Small intestine (tissue), 7 donors: Measurements from ENCODE around the gene CEP70. TPM values are rescaled to one million over a fixed set of nuclear protein-coding genes. Genes with fewer than 3 reads are reported as not detected.

Source experiments
- DNase-seq, 2 donors: peaks; one replicate each; pipeline versions ENCODE4 v3.0.0 to v3.0.0-alpha.2; 2013
- FAIRE-seq: peaks from 2 replicates; lab custom pipeline; 2012; peaks lifted over from hg19 to GRCh38; lab: Jason Lieb, UNC
- H3K27ac ChIP-seq, 3 donors: one replicate each; pipeline ENCODE4 v1.5.1; 2013; ENCODE audit warnings: low read length in 2 of 3, mild to moderate bottlenecking in 2 of 3, control low read depth in 1 of 3, inconsistent platforms in 1 of 3, low read depth in 1 of 3, moderate library complexity in 1 of 3
- H3K27me3 ChIP-seq, 3 donors: one replicate each; pipeline ENCODE4 v1.6.1; 2013; ENCODE audit warnings: low read length in 3 of 3, inconsistent platforms in 1 of 3; ENCODE audit not compliant: control insufficient read depth in 3 of 3, insufficient read depth in 3 of 3
- H3K36me3 ChIP-seq, 3 donors: one replicate each; pipeline ENCODE4 v1.6.1; 2013; ENCODE audit warnings: low read length in 3 of 3, inconsistent platforms in 1 of 3, low read depth in 1 of 3, mild to moderate bottlenecking in 1 of 3, moderate library complexity in 1 of 3; ENCODE audit not compliant: control insufficient read depth in 3 of 3, insufficient read depth in 2 of 3
- H3K4me1 ChIP-seq, 3 donors: one replicate each; pipeline ENCODE4 v1.6.1; 2013; ENCODE audit warnings: low read length in 2 of 3, inconsistent platforms in 1 of 3, low read depth in 1 of 3, mild to moderate bottlenecking in 1 of 3, moderate library complexity in 1 of 3; ENCODE audit not compliant: control insufficient read depth in 3 of 3, insufficient read depth in 2 of 3
- H3K4me3 ChIP-seq, 3 donors: one replicate each; pipeline ENCODE4 v1.5.1; 2013; ENCODE audit warnings: low read length in 3 of 3, control low read depth in 1 of 3, inconsistent platforms in 1 of 3, low read depth in 1 of 3, mild to moderate bottlenecking in 1 of 3, moderate library complexity in 1 of 3
- H3K9me3 ChIP-seq, 2 donors: one replicate each; pipeline ENCODE4 v1.6.1; 2013; ENCODE audit warnings: low read depth in 1 of 2, low read length in 1 of 2; ENCODE audit not compliant: control insufficient read depth in 2 of 2, insufficient read depth in 1 of 2
- WGBS, 3 donors: extraction: QIAGEN DNeasy Blood & Tissue Kit; methylation state at CpG; one replicate each; pipeline ENCODE4 v1.1.7; 2013; 5-methylcytosine and 5-hydroxymethylcytosine counted together
- polyA plus RNA-seq, 4 donors: library from polyadenylated mRNA; stranded (reverse) in 3 of 4; unstranded in 1 of 4; fragments of 200-250 nt in 3 of 4; fragments of 120-200 nt in 1 of 4; gene quantifications; one replicate each; pipeline versions ENCODE4 v1.2.1 to v1.2.3, GENCODE V29; 2013
- donor health status: healthy with polysubstance abuse.
- donor health status: control.
- donor health status: control.
- donor health status: Bipolar disorder and iron deficiency.
- donor health status: healthy.

Gene CEP70
- polyA plus RNA-seq, 4 donors = 15.2 to 23.5 (median 20.4) TPM

GRCh38 chr3:138477801-138478200 is 116.3 kb downstream of the CEP70 start:
- WGBS, 3 donors = 95% methylated on average over 3 of the region's 3 CpGs
- no peaks in the 10 kb centered on the region for H3K9me3 ChIP-seq
- no peaks in the 10 kb centered on the region for H3K27me3 ChIP-seq
- FAIRE-seq (no peak), DNase-seq (no peak)
- H3K36me3 ChIP-seq = no peaks in the 10 kb centered on the region
- no peak overlapping the region for H3K4me3 ChIP-seq
- H3K27ac ChIP-seq = no peak overlapping the region
- no peaks in the 10 kb centered on the region for H3K4me1 ChIP-seq

GRCh38 chr3:138477120-138477519 is 116.9 kb downstream of the CEP70 start:
- FAIRE-seq (no peak), DNase-seq (no peak)
- Histone ChIP-seq H3K36me3 (no peaks in the 10 kb centered on the region), H3K9me3 (no peaks in the 10 kb centered on the region), H3K27me3 (no peaks in the 10 kb centered on the region), H3K4me3 (no peak overlapping the region), H3K4me1 (no peaks in the 10 kb centered on the region), H3K27ac (no peak overlapping the region)

GRCh38 chr3:138476526-138476925 is 117.5 kb downstream of the CEP70 start:
- Histone ChIP-seq H3K36me3 (no peaks in the 10 kb centered on the region), H3K27ac (no peak overlapping the region), H3K9me3 (no peaks in the 10 kb centered on the region), H3K4me3 (no peak overlapping the region), H3K4me1 (no peaks in the 10 kb centered on the region), H3K27me3 (no peaks in the 10 kb centered on the region)
- DNase-seq = no peak
- WGBS, 3 donors = 84 to 92% (median 91%) methylated on average over 2 of the region's 2 CpGs
- FAIRE-seq = no peak

- 76 to 87% (median 85%) methylated on average over 6 of the region's 6 CpGs for WGBS, 3 donors
- Histone ChIP-seq H3K4me1 (no peaks in the 10 kb centered on the region), H3K27ac (no peak overlapping the region), H3K36me3 (no peaks in the 10 kb centered on the region), H3K9me3 (no peaks in the 10 kb centered on the region), H3K4me3 (no peak overlapping the region), H3K27me3 (no peaks in the 10 kb centered on the region)
- DNase-seq = no peak
- FAIRE-seq = no peak
Measured at GRCh38 chr3:138474163-138474562, 119.9 kb downstream of the CEP70 start.

GRCh38 chr3:138473391-138473790 is 120.7 kb downstream of the CEP70 start:
- WGBS, 3 donors = 97 to 99% (median 98%) methylated on average over 8 of the region's 8 CpGs

GRCh38 chr3:138472141-138472825 is 121.8 kb downstream of the CEP70 start:
- Histone ChIP-seq H3K4me1 (no peaks in the 10 kb centered on the region), H3K27ac (no peak overlapping the region), H3K4me3 (no peak overlapping the region), H3K36me3 (no peaks in the 10 kb centered on the region), H3K9me3 (no peaks in the 10 kb centered on the region), H3K27me3 (no peaks in the 10 kb centered on the region)
- FAIRE-seq (no peak), DNase-seq (no peak)
- WGBS, 3 donors = 88 to 94% (median 90%) methylated on average over 8 of the region's 8 CpGs

More at GRCh38 chr3:138473391-138473790, 120.7 kb downstream of the CEP70 start:
- no peaks in the 10 kb centered on the region for H3K4me1 ChIP-seq
- H3K36me3 ChIP-seq = no peaks in the 10 kb centered on the region
- no peaks in the 10 kb centered on the region for H3K9me3 ChIP-seq
- H3K4me3 ChIP-seq = no peak overlapping the region
- H3K27me3 ChIP-seq = no peaks in the 10 kb centered on the region
- no peak overlapping the region for H3K27ac ChIP-seq
- DNase-seq (no peak), FAIRE-seq (no peak)

- Histone ChIP-seq H3K27me3 (no peaks in the 10 kb centered on the region), H3K9me3 (no peaks in the 10 kb centered on the region), H3K27ac (no peak overlapping the region), H3K4me3 (no peak overlapping the region), H3K4me1 (no peaks in the 10 kb centered on the region), H3K36me3 (no peaks in the 10 kb centered on the region)
- FAIRE-seq (no peak), DNase-seq (no peak)
- WGBS, 3 donors = 55 to 75% (median 55%) methylated on average over 1 of the region's 1 CpG
Measured at GRCh38 chr3:138471481-138471880, 122.6 kb downstream of the CEP70 start.

GRCh38 chr3:138470687-138471086 is 123.4 kb downstream of the CEP70 start:
- Histone ChIP-seq H3K36me3 (no peaks in the 10 kb centered on the region), H3K9me3 (no peaks in the 10 kb centered on the region), H3K4me1 (no peaks in the 10 kb centered on the region), H3K27me3 (no peaks in the 10 kb centered on the region), H3K27ac (no peak overlapping the region), H3K4me3 (no peak overlapping the region)
- WGBS, 3 donors = 86 to 96% (median 96%) methylated on average over 3 of the region's 3 CpGs
- FAIRE-seq (no peak), DNase-seq (no peak)

- Histone ChIP-seq H3K9me3 (no peaks in the 10 kb centered on the region), H3K36me3 (no peaks in the 10 kb centered on the region), H3K4me3 (no peak overlapping the region), H3K27me3 (no peaks in the 10 kb centered on the region), H3K27ac (no peak overlapping the region), H3K4me1 (no peaks in the 10 kb centered on the region)
- FAIRE-seq (no peak), DNase-seq (no peak)
- 89 to 90% (median 90%) methylated on average over 6 of the region's 6 CpGs for WGBS, 3 donors
Measured at GRCh38 chr3:138469874-138470273, 124.2 kb downstream of the CEP70 start.
